ENCODE results near the gene SH3GL3. TPM values are rescaled to one million over a fixed set of nuclear protein-coding genes. Genes with fewer than 3 reads are reported as not detected.

Gene SH3GL3
- total and polyA plus RNA-seq, 2 experiments from 2014 or later, result 38.2 to 87.1 TPM

GRCh38 chr15:83605111-83605945, 158.2 kb downstream of the SH3GL3 start:
- Histone ChIP-seq H3K27me3 (no peaks in the 10 kb centered on the region), H3K9me3 (ENCODE audit: low read depth) (no peaks in the 10 kb centered on the region), H3K36me3 (no peaks in the 10 kb centered on the region), H3K27ac (no peak overlapping the region), H3K4me3 (no peak overlapping the region), H3K4me1 (ENCODE audit: low read depth) (no peaks in the 10 kb centered on the region)
- no peak for DNase-seq (ENCODE audit: low read depth in 1 of 2, low spot score in 1 of 2)
- TF ChIP-seq, protein P1, sequence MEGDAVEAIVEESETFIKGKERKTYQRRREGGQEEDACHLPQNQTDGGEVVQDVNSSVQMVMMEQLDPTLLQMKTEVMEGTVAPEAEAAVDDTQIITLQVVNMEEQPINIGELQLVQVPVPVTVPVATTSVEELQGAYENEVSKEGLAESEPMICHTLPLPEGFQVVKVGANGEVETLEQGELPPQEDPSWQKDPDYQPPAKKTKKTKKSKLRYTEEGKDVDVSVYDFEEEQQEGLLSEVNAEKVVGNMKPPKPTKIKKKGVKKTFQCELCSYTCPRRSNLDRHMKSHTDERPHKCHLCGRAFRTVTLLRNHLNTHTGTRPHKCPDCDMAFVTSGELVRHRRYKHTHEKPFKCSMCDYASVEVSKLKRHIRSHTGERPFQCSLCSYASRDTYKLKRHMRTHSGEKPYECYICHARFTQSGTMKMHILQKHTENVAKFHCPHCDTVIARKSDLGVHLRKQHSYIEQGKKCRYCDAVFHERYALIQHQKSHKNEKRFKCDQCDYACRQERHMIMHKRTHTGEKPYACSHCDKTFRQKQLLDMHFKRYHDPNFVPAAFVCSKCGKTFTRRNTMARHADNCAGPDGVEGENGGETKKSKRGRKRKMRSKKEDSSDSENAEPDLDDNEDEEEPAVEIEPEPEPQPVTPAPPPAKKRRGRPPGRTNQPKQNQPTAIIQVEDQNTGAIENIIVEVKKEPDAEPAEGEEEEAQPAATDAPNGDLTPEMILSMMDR (IDR thresholded peaks at IDR 0.05; ENCODE audit: low read depth, low read length), result no peak

- no peak overlapping the region for H3K4me3 ChIP-seq
- no peaks in the 10 kb centered on the region for H3K27me3 ChIP-seq
- TF ChIP-seq, protein P1 (IDR thresholded peaks at IDR 0.05; ENCODE audit: low read depth, low read length), result no peak
- DNase-seq (ENCODE audit: low read depth in 1 of 2, low spot score in 1 of 2), result no peak
- no peaks in the 10 kb centered on the region for H3K4me1 ChIP-seq (ENCODE audit: low read depth)
- H3K27ac ChIP-seq, result no peak overlapping the region
- H3K9me3 ChIP-seq (ENCODE audit: low read depth), result no peaks in the 10 kb centered on the region
- H3K36me3 ChIP-seq, result no peaks in the 10 kb centered on the region
Measured at GRCh38 chr15:83610132-83610531, 163.0 kb downstream of the SH3GL3 start.

DNA sequence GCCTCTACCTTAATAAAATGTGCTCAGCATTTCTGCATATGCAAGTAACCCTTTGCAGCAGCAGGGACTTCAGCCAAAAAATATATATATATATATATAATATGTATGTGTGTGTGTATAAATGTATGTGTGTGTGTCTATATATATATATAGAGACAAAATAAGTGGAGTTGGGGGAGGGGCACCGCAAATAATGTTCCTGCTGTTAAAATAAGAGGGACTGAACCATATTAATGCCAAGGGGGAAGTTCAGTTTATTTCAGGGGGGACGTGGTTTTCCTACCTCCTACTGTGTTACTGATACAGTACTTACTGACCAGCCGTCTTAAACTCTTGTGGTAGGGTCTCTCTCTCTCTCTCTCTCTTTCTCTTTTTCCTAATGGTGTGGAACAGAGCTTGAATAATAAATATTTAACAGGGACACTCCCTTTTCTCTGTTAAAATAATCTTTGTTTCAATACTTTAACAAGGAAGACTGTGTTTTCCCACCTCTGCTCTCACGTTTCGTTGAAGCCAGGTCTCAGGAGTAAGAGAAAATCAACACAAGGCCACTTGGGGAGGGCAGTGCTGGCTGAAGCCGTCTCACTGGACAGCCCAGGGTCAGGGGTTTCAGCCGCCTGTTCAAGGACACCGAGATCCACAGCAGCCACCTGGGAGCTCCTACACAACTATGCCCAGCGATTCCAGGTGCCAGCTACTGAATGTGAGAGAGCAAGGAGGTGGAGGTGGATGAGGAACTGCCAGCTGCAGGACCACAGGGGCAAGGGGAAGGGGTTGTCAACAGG, 164.0 kb downstream of the SH3GL3 start:
- TF ChIP-seq, protein P1 (IDR thresholded peaks at IDR 0.05; ENCODE audit: low read depth, low read length), result no peak
- Histone ChIP-seq H3K27ac (no peak overlapping the region), H3K4me3 (no peak overlapping the region), H3K36me3 (no peaks in the 10 kb centered on the region), H3K4me1 (ENCODE audit: low read depth) (no peaks in the 10 kb centered on the region), H3K9me3 (ENCODE audit: low read depth) (no peaks in the 10 kb centered on the region), H3K27me3 (no peaks in the 10 kb centered on the region)
- no peak for DNase-seq (ENCODE audit: low read depth in 1 of 2, low spot score in 1 of 2)

- TF ChIP-seq, protein P1 (IDR thresholded peaks at IDR 0.05; ENCODE audit: low read depth, low read length), result no peak
- Histone ChIP-seq H3K27me3 (no peaks in the 10 kb centered on the region), H3K27ac (no peak overlapping the region)
Measured at GRCh38 chr15:83612226-83612625, 165.1 kb downstream of the SH3GL3 start.

GRCh38 chr15:83612898-83613635, 165.9 kb downstream of the SH3GL3 start:
- Histone ChIP-seq H3K36me3 (no peaks in the 10 kb centered on the region), H3K27me3 (no peaks in the 10 kb centered on the region), H3K27ac (no peak overlapping the region), H3K4me1 (ENCODE audit: low read depth) (no peaks in the 10 kb centered on the region), H3K9me3 (ENCODE audit: low read depth) (no peaks in the 10 kb centered on the region), H3K4me3 (no peak overlapping the region)
- no peak for DNase-seq (ENCODE audit: low read depth in 1 of 2, low spot score in 1 of 2)
- TF ChIP-seq, protein P1 (IDR thresholded peaks at IDR 0.05; ENCODE audit: low read depth, low read length), result no peak

More at GRCh38 chr15:83612226-83612625, 165.1 kb downstream of the SH3GL3 start:
- no peak for DNase-seq (ENCODE audit: low read depth in 1 of 2, low spot score in 1 of 2)
- no peaks in the 10 kb centered on the region for H3K36me3 ChIP-seq
- H3K4me1 ChIP-seq (ENCODE audit: low read depth), result no peaks in the 10 kb centered on the region
- no peaks in the 10 kb centered on the region for H3K9me3 ChIP-seq (ENCODE audit: low read depth)
- H3K4me3 ChIP-seq, result no peak overlapping the region
